Glutamatergic neuron (in vitro differentiated cells): ENCODE measurements around the gene CTSL. TPM values are rescaled to one million over a fixed set of nuclear protein-coding genes. Genes with fewer than 3 reads are reported as not detected.

Experiments
- DNase-seq: peaks from one replicate; pipeline ENCODE4 v3.0.0; 2022
- H3K27ac Mint-ChIP-seq: one replicate; pipeline ENCODE4 v1.8.0; 2020; ENCODE audit warnings: mild to moderate bottlenecking, mixed read lengths, inconsistent platforms; ENCODE audit not compliant: unreplicated experiment
- H3K27me3 Mint-ChIP-seq: one replicate; pipeline ENCODE4 v1.8.0; 2020; ENCODE audit warnings: mild to moderate bottlenecking, moderate library complexity, mixed read lengths, inconsistent platforms; ENCODE audit not compliant: unreplicated experiment
- H3K36me3 Mint-ChIP-seq: one replicate; pipeline ENCODE4 v1.8.0; 2020; ENCODE audit warnings: mild to moderate bottlenecking, mixed read lengths, inconsistent platforms; ENCODE audit not compliant: unreplicated experiment
- H3K4me1 Mint-ChIP-seq: one replicate; pipeline ENCODE4 v1.8.0; 2020; ENCODE audit warnings: mild to moderate bottlenecking, low read depth, mixed read lengths, inconsistent platforms; ENCODE audit not compliant: unreplicated experiment
- H3K4me3 Mint-ChIP-seq: one replicate; pipeline ENCODE4 v1.8.0; 2020; ENCODE audit warnings: mild to moderate bottlenecking, mixed read lengths, inconsistent platforms; ENCODE audit not compliant: unreplicated experiment
- H3K9me3 Mint-ChIP-seq: one replicate; pipeline ENCODE4 v1.8.0; 2020; ENCODE audit warnings: mild to moderate bottlenecking, moderate library complexity, mixed read lengths, inconsistent platforms; ENCODE audit not compliant: unreplicated experiment
- total RNA-seq: library from RNA; stranded (reverse); fragmentation: NEBNext Ultra II Directional; extraction: Animal tissue kit (Norgen Biotek cat#: 25700); gene quantifications from one replicate; pipeline ENCODE4 v1.2.1, GENCODE V29; 2021; ENCODE audit not compliant: unreplicated experiment
- TF ChIP-seq, protein P1 (sequence below): fragments of 200-600 bp; sonication (generic); IDR thresholded peaks from one replicate; pipeline ENCODE4 v1.5.0; 2021; ENCODE audit not compliant: partially characterized antibody, unreplicated experiment

CTSL gene
- total RNA-seq, 1 donor from 2014 or later, result 28.7 TPM

DNA sequence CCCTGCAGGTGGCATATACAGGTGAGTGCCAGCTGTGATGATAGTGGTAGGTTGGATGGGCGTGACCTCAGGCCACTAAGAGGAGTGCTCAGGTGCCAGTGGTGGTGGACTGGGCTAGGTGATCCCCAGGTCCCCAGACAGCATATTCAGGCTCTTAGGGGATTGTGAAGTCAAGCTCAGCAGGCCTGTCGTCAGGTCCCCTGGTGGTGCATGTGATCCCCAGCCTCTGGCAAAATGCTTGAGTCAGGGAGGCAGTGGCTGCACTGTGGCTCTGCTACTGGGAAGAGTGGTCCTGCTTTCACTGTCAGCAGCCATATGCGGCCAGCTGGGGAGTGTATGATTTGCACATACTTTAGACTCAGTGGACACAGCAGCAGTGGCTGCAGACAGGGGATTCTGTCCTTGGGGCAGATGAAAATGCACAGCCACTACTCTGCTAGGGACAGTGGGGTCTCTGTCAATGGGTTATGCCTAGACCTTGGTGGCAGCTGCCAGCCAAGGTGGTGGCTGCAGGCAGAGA lies 31.6 kb upstream of the CTSL start:
- peaks cover 29% of the 10 kb centered on the region for H3K9me3 Mint-ChIP-seq
- H3K27me3 Mint-ChIP-seq, result peaks cover 15% of the 10 kb centered on the region
- peaks cover 24% of the 10 kb centered on the region for H3K4me1 Mint-ChIP-seq
- H3K4me3 Mint-ChIP-seq, result no peak overlapping the region
- no peak for DNase-seq
- TF ChIP-seq, protein P1, sequence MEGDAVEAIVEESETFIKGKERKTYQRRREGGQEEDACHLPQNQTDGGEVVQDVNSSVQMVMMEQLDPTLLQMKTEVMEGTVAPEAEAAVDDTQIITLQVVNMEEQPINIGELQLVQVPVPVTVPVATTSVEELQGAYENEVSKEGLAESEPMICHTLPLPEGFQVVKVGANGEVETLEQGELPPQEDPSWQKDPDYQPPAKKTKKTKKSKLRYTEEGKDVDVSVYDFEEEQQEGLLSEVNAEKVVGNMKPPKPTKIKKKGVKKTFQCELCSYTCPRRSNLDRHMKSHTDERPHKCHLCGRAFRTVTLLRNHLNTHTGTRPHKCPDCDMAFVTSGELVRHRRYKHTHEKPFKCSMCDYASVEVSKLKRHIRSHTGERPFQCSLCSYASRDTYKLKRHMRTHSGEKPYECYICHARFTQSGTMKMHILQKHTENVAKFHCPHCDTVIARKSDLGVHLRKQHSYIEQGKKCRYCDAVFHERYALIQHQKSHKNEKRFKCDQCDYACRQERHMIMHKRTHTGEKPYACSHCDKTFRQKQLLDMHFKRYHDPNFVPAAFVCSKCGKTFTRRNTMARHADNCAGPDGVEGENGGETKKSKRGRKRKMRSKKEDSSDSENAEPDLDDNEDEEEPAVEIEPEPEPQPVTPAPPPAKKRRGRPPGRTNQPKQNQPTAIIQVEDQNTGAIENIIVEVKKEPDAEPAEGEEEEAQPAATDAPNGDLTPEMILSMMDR, result no peak
- peak overlapping the region; percentile 48 for H3K27ac Mint-ChIP-seq
- H3K36me3 Mint-ChIP-seq, result peaks cover 48% of the 10 kb centered on the region

DNA sequence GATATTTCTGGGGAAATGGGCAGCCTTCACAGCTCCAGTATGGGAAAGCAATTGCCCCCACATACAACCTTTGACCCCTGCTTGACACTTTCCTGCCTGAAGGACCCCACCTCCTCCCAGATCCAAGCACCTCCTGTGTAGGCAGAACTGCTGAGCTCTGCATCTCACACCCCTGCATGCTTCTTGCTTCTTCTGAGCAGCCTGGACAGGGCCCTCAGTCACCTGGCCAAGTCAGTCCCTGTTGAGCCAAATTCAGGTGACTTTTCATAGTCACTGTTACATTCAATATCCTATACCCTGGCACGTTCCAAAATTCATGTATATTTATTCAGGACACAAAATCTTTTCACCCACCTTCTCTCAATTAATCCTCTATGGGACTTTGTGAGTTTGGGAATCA lies 30.4 kb upstream of the CTSL start:
- H3K27me3 Mint-ChIP-seq, result peaks cover 15% of the 10 kb centered on the region
- TF ChIP-seq, protein P1, result no peak
- peaks cover 33% of the 10 kb centered on the region for H3K9me3 Mint-ChIP-seq
- H3K27ac Mint-ChIP-seq, result peak overlapping the region; percentile 73
- peaks cover 26% of the 10 kb centered on the region for H3K4me1 Mint-ChIP-seq
- no peak for DNase-seq
- H3K4me3 Mint-ChIP-seq, result no peak overlapping the region
- H3K36me3 Mint-ChIP-seq, result peaks cover 39% of the 10 kb centered on the region

GRCh38 chr9:87696641-87697040 lies 29.3 kb upstream of the CTSL start:
- no peak overlapping the region for H3K4me3 Mint-ChIP-seq
- no peak for DNase-seq
- H3K9me3 Mint-ChIP-seq, result peaks cover 33% of the 10 kb centered on the region
- peak overlapping the region; percentile 73 for H3K27ac Mint-ChIP-seq
- TF ChIP-seq, protein P1, result no peak
- peaks cover 13% of the 10 kb centered on the region for H3K27me3 Mint-ChIP-seq
- peaks cover 31% of the 10 kb centered on the region for H3K36me3 Mint-ChIP-seq
- H3K4me1 Mint-ChIP-seq, result peaks cover 28% of the 10 kb centered on the region

- no peak overlapping the region for H3K27ac Mint-ChIP-seq
- DNase-seq, result no peak
- peaks cover 29% of the 10 kb centered on the region for H3K9me3 Mint-ChIP-seq
- peaks cover 17% of the 10 kb centered on the region for H3K36me3 Mint-ChIP-seq
- no peak overlapping the region for H3K4me3 Mint-ChIP-seq
- H3K27me3 Mint-ChIP-seq, result peaks cover 13% of the 10 kb centered on the region
- TF ChIP-seq, protein P1, result no peak
- peaks cover 32% of the 10 kb centered on the region for H3K4me1 Mint-ChIP-seq
Measured at GRCh38 chr9:87698069-87698809, 27.7 kb upstream of the CTSL start.

DNA sequence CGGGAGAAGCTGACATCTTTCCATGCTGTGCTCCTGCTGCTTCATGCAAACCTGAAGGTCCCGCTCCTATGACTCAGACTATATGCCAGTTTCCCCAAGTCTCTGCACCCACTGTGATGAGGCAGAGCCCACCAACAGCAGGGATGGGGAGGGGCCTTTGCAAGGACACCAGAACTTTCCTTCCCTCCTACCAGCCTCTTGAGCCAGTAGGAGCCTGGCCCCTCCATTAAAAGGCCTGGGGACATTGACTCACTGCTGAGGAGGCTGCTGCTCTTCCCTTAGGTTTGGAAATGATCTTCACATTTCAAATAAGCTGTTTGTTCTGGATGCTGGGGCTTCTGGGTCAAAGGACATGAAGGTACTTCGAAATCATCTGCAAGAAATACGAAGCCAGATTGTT lies 26.1 kb upstream of the CTSL start:
- H3K4me1 Mint-ChIP-seq, result peaks cover 25% of the 10 kb centered on the region
- peaks cover 7% of the 10 kb centered on the region for H3K27me3 Mint-ChIP-seq
- H3K4me3 Mint-ChIP-seq, result no peak overlapping the region
- H3K36me3 Mint-ChIP-seq, result peaks cover 14% of the 10 kb centered on the region
- H3K9me3 Mint-ChIP-seq, result peaks cover 22% of the 10 kb centered on the region
- no peak for DNase-seq
- H3K27ac Mint-ChIP-seq, result peak overlapping the region; percentile 17
- TF ChIP-seq, protein P1, result no peak
